ENCODE results near the gene ADGRG3. TPM values are rescaled to one million over a fixed set of nuclear protein-coding genes. Genes with fewer than 3 reads are reported as not detected.

Gene ADGRG3
- total and polyA plus RNA-seq, 9 donors, result 0.04 to 1.1 (median 0.21) TPM

DNA sequence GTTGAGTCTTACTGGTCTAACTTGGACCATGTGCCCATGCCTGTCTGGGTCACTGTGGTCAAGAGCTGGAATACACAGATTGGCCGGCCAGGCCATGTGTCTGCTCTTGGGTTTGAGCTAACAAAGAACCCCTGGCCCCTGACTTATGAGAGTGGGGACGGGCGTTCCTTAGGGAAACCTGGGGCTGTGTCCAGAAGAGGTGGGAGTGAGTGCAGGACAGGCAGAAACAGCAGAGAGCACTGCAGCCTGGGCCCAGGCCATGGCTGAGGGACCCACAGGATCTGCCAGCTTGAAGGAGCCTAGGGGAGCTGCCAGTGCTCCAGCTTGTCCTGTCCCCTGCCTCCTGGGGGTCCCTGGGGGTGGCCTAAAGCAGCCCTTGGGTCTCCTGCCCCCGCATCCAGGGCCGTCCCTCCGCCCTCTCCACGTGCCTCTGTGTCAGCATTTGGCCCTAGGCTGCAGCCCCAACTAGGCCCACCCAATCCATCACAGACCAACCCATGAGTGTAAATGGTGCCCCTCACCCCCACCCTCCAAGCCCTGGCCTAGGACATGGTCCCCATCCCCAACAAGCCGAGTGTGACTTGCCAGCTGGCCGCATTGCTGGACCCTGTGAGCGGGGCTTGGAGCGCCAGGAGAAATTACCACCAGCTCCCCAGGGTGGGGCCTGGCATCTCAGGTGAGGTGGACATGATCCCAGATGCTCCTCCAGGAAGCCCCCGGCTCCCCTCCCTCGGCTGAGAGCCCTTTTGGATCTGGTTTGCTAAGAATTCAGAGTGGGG is 14.0 kb downstream of the ADGRG3 start:
- 78% methylated on average over 9 of the region's 13 CpGs for WGBS (ENCODE audit: insufficient coverage)
- H3K27ac ChIP-seq (ENCODE audit: low read length), result no peak overlapping the region

DNA sequence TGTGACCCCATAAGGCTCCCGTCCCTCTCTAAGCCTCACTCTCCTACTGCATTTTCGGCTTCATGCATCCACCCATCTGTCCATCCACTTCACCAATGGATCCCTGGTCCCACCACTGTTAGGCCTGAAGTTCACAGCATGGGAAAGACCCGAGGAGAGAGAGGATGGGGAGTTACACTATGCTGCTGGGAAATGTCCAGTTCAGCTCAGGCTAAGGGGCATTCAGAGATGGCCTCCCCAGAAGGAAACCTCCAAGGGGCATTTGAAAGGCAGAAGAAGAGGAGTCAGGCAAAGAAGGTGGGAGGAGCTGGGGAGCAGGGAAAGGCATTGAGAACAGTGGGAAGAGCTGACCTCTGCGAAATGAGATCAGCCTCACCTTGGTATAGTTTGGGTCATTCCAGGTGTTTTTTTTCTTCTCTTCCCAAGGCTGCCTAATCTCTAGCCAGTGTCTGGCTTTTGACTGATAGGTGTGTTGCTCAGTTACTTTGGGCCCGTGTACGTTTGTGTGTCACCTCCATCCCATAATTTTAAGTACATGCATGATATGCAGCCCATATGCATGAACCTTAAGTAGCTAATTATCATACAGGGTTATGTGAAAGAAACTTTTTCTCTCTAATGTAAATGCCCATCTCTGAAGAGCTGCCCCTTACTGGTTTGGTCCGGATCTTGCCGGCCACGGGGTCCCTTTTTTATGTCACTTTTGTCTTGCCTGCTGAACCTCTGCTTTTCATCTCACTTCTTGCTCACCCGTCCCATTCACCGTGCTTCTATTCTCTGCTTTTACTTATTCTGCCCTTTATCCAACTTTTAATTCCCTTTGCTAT is 14.9 kb downstream of the ADGRG3 start:
- DNase-seq, result no peak
- H3K27ac ChIP-seq (ENCODE audit: low read length), result no peak overlapping the region
- WGBS (ENCODE audit: insufficient coverage), result 88% methylated on average over 5 of the region's 11 CpGs
- no peaks in the 10 kb centered on the region for H3K36me3 ChIP-seq (ENCODE audit: control insufficient read depth, insufficient read depth, low read length)
- no peak overlapping the region for H3K4me3 ChIP-seq (ENCODE audit: low read length)
- H3K27me3 ChIP-seq (ENCODE audit: control insufficient read depth, insufficient read depth, low read length), result no peaks in the 10 kb centered on the region
- no peaks in the 10 kb centered on the region for H3K9me3 ChIP-seq (replicated peaks; ENCODE audit: control insufficient read depth, low read depth, low read length)
- no peaks in the 10 kb centered on the region for H3K4me1 ChIP-seq (ENCODE audit: control insufficient read depth, insufficient read depth, low read length)

More for the DNA sequence above, 14.0 kb downstream of the ADGRG3 start:
- no peak for DNase-seq
- no peaks in the 10 kb centered on the region for H3K36me3 ChIP-seq (ENCODE audit: control insufficient read depth, insufficient read depth, low read length)
- no peaks in the 10 kb centered on the region for H3K9me3 ChIP-seq (replicated peaks; ENCODE audit: control insufficient read depth, low read depth, low read length)
- no peaks in the 10 kb centered on the region for H3K4me1 ChIP-seq (ENCODE audit: control insufficient read depth, insufficient read depth, low read length)
- no peak overlapping the region for H3K4me3 ChIP-seq (ENCODE audit: low read length)
- no peaks in the 10 kb centered on the region for H3K27me3 ChIP-seq (ENCODE audit: control insufficient read depth, insufficient read depth, low read length)

DNA sequence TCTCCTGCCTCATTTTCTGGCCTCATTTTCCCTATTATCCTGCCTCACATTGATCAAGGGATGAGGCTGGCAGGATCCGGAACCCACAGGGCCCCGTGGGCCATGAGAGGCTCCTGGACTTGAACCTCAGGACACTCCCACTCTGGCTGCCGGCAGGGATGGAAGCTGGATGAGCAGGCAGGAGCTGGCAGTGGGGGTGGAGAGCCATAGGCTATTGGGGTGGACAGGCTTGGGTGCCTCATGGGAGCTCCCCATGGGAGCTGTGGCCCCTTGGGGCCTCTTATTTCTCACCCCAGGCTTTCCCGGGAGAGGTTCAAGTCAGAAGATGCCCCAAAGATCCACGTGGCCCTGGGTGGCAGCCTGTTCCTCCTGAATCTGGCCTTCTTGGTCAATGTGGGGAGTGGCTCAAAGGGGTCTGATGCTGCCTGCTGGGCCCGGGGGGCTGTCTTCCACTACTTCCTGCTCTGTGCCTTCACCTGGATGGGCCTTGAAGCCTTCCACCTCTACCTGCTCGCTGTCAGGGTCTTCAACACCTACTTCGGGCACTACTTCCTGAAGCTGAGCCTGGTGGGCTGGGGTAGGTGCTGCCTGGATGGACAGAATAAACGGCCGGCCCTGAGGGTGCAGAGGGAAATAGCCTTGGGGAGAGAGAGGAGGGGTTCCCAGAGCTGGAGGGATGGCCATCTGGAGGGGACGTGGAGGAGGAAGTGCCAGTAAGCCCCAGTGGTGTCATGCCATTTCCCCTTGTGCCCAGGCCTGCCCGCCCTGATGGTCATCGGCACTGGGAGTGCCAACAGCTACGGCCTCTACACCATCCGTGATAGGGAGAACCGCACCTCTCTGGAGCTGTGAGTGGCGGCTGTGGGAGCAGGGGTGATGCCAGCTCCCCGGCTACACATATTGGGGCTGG is 15.8 kb downstream of the ADGRG3 start:
- no peaks in the 10 kb centered on the region for H3K9me3 ChIP-seq (replicated peaks; ENCODE audit: control insufficient read depth, low read depth, low read length)
- H3K36me3 ChIP-seq (ENCODE audit: control insufficient read depth, insufficient read depth, low read length), result no peaks in the 10 kb centered on the region
- no peaks in the 10 kb centered on the region for H3K4me1 ChIP-seq (ENCODE audit: control insufficient read depth, insufficient read depth, low read length)
- H3K4me3 ChIP-seq (ENCODE audit: low read length), result no peak overlapping the region
- 88% methylated on average over 13 of the region's 18 CpGs for WGBS (ENCODE audit: insufficient coverage)
- no peaks in the 10 kb centered on the region for H3K27me3 ChIP-seq (ENCODE audit: control insufficient read depth, insufficient read depth, low read length)
- H3K27ac ChIP-seq (ENCODE audit: low read length), result no peak overlapping the region
- no peak for DNase-seq

DNA sequence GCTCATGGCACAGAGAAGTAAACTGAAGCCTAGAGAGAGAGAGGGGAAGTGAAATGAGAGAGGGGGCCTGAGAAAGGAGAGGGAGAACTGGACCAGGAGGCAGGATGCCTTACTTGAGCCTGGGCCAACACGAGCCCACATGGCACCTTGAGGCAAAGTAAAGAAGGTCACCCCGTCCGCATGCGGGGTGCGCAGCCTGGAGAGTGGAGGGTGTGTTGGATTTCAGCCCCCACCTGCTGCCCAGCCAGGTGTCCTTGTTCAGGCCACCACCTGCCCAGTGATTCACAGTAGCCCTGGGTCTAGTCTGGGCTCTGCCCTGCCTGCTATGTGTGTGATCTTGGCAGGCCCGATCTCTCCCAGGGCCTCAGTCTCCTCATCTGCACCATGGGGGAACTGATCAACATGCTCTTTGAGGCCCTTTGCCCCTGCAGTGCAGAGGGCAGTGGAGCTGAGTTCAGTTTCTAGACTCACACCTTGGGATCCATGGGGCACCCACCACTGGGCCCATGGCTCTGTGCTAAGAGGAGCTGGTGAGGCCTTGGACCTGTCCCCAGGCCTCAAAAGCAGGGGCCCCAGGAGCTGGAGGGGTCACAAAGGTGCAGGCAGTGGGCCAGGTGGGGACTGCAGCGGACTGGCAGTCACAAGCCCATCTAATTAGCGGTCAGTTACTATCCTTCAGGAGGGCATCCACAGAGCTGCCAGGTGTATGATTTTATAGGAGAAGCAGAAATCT is 16.7 kb downstream of the ADGRG3 start:
- 97% methylated on average over 7 of the region's 8 CpGs for WGBS (ENCODE audit: insufficient coverage)
- H3K27ac ChIP-seq (ENCODE audit: low read length), result no peak overlapping the region

DNA sequence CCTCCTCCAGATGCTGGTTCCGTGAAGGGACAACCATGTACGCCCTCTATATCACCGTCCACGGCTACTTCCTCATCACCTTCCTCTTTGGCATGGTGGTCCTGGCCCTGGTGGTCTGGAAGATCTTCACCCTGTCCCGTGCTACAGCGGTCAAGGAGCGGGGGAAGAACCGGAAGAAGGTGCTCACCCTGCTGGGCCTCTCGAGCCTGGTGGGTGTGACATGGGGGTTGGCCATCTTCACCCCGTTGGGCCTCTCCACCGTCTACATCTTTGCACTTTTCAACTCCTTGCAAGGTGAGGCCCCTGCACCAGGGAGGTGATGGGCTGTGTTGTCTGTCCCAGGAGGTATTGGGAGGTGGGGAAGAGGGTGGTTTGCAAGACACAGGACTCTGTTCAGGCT is 17.5 kb downstream of the ADGRG3 start:
- 100% methylated on average over 1 of the region's 11 CpGs for WGBS (ENCODE audit: insufficient coverage)
- Histone ChIP-seq H3K9me3 (replicated peaks; ENCODE audit: control insufficient read depth, low read depth, low read length) (no peaks in the 10 kb centered on the region), H3K4me1 (ENCODE audit: control insufficient read depth, insufficient read depth, low read length) (peaks cover 5% of the 10 kb centered on the region), H3K27ac (ENCODE audit: low read length) (no peak overlapping the region), H3K36me3 (ENCODE audit: control insufficient read depth, insufficient read depth, low read length) (no peaks in the 10 kb centered on the region), H3K4me3 (ENCODE audit: low read length) (no peak overlapping the region), H3K27me3 (ENCODE audit: control insufficient read depth, insufficient read depth, low read length) (no peaks in the 10 kb centered on the region)
- no peak for DNase-seq

More for the DNA sequence above, 16.7 kb downstream of the ADGRG3 start:
- Histone ChIP-seq H3K9me3 (replicated peaks; ENCODE audit: control insufficient read depth, low read depth, low read length) (no peaks in the 10 kb centered on the region), H3K4me1 (ENCODE audit: control insufficient read depth, insufficient read depth, low read length) (peaks cover 4% of the 10 kb centered on the region), H3K36me3 (ENCODE audit: control insufficient read depth, insufficient read depth, low read length) (no peaks in the 10 kb centered on the region), H3K27me3 (ENCODE audit: control insufficient read depth, insufficient read depth, low read length) (no peaks in the 10 kb centered on the region), H3K4me3 (ENCODE audit: low read length) (no peak overlapping the region)
- no peak for DNase-seq

DNA sequence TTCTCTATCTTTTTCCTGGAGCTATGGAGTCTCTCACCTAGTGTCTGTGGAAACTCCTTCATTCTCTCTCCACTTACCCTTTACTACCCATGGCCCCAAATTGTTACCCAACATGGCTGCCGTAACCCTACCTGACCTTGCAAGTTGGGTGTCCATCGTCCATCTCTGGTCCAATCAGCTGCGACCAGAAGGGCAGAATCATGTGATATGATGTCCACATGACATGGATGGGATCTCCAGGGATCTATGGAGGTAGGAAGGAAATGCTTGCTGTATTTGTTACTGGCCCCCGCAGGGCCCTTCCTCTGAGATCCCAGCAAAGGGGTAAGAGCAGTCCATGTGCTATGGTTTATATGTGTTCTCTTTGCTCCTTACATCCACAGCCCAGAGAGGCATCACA is 18.5 kb downstream of the ADGRG3 start:
- H3K27ac ChIP-seq (ENCODE audit: low read length), result no peak overlapping the region
- WGBS (ENCODE audit: insufficient coverage), result no CpG with 5 or more reads among the region's 4 CpGs
- peaks cover 5% of the 10 kb centered on the region for H3K4me1 ChIP-seq (ENCODE audit: control insufficient read depth, insufficient read depth, low read length)
- no peaks in the 10 kb centered on the region for H3K36me3 ChIP-seq (ENCODE audit: control insufficient read depth, insufficient read depth, low read length)
- H3K9me3 ChIP-seq (replicated peaks; ENCODE audit: control insufficient read depth, low read depth, low read length), result no peaks in the 10 kb centered on the region
- peaks cover 4% of the 10 kb centered on the region for H3K27me3 ChIP-seq (ENCODE audit: control insufficient read depth, insufficient read depth, low read length)
- no peak overlapping the region for H3K4me3 ChIP-seq (ENCODE audit: low read length)
- DNase-seq, result no peak

DNA sequence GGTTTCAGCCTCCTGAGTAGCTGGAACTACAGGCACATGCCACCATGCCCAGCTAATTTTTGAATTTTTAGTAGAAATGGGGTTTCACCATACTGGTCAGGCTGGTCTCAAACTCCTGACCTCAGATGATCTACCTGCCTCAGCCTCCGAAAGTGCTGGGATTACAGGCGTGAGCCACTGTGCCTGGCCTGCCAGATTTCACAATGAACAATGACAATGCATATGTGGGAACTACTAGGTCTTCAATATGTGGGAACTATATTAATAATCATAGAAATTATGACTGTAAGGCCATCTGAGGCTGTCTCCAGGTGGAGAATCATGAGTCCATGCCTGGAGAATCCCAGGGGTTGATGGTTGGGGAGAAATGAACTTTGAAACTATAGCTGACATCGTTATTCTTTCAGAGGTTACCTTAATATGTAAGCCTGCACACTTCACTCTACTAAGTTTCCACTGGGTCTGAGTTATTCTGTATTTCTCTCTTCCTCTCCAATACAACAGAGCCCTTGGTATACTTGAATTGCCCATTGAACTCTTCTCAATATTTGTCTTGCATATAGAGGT is 19.3 kb downstream of the ADGRG3 start:
- Histone ChIP-seq H3K27ac (ENCODE audit: low read length) (no peak overlapping the region), H3K4me3 (ENCODE audit: low read length) (no peak overlapping the region), H3K36me3 (ENCODE audit: control insufficient read depth, insufficient read depth, low read length) (no peaks in the 10 kb centered on the region), H3K9me3 (replicated peaks; ENCODE audit: control insufficient read depth, low read depth, low read length) (no peaks in the 10 kb centered on the region), H3K27me3 (ENCODE audit: control insufficient read depth, insufficient read depth, low read length) (peaks cover 4% of the 10 kb centered on the region), H3K4me1 (ENCODE audit: control insufficient read depth, insufficient read depth, low read length) (peaks cover 5% of the 10 kb centered on the region)
- DNase-seq, result no peak
- no CpG with 5 or more reads among the region's 3 CpGs for WGBS (ENCODE audit: insufficient coverage)

DNA sequence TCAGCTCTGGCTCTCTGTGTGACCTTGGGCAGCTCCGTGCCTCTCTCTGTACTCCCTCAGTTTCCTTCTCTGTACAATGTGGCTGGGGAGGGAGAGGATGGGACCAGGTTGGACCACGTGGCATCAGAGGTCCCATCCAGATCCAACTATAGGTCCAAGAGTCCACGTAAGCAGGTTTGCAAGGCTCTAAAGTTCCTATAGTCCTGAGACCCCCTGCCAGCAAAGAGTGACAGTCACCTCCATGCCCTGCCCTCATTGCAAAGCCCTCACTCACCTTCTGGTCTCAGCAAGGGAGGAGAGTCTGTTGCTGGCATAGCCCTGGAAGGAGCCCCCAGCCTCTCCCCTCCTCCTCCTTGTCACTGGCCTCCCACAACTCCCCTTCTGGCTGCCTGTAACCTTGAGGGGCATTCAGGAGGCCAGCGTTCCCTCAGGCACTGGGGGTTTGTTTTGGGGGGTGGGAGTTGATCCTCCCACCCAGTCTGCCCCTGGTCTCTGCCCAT is 20.4 kb downstream of the ADGRG3 start:
- H3K4me3 ChIP-seq (ENCODE audit: low read length), result no peak overlapping the region
- no peaks in the 10 kb centered on the region for H3K9me3 ChIP-seq (replicated peaks; ENCODE audit: control insufficient read depth, low read depth, low read length)
- H3K27me3 ChIP-seq (ENCODE audit: control insufficient read depth, insufficient read depth, low read length), result peaks cover 8% of the 10 kb centered on the region
- no peak for DNase-seq
- H3K4me1 ChIP-seq (ENCODE audit: control insufficient read depth, insufficient read depth, low read length), result peaks cover 5% of the 10 kb centered on the region
- no peaks in the 10 kb centered on the region for H3K36me3 ChIP-seq (ENCODE audit: control insufficient read depth, insufficient read depth, low read length)
- no peak overlapping the region for H3K27ac ChIP-seq (ENCODE audit: low read length)
- WGBS (ENCODE audit: insufficient coverage), result no CpG with 5 or more reads among the region's 4 CpGs
